GM18867 (cell line): Measurements from ENCODE around the gene PCID2.

ENCODE experiments used
- ATAC-seq: cut with Tn5 transposase; IDR thresholded peaks from one replicate; pipeline ENCODE4 v1.9.1; 2021; ENCODE audit warnings: mild to moderate bottlenecking, moderate library complexity; ENCODE audit not compliant: unreplicated experiment

Gene PCID2

GRCh38 chr13:113150550-113151365 lies 57.7 kb downstream of the PCID2 start:
- ATAC-seq, result no peak

- no peak for ATAC-seq
Observed at GRCh38 chr13:113149711-113150549, 58.5 kb downstream of the PCID2 start.

GRCh38 chr13:113148940-113149503 lies 59.4 kb downstream of the PCID2 start:
- ATAC-seq, result no peak

DNA sequence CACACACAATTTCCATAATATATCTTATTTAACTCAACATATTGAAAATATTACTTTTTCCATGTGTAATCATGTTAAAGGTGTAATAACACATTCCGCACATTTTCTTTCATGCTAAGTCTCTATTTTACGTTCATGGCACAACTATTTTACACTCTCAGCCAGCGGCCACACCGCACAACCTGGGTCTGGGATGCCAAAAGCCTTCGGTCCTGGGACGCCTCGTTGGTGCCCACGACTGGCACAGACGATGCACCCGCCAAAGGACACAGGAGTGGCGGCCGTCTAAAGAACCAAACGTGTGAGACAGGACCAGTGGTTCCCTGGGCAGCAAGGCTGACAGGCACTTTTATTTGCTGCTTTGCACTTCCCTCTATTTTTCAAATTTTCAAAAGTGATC lies 60.1 kb downstream of the PCID2 start:
- no peak for ATAC-seq

DNA sequence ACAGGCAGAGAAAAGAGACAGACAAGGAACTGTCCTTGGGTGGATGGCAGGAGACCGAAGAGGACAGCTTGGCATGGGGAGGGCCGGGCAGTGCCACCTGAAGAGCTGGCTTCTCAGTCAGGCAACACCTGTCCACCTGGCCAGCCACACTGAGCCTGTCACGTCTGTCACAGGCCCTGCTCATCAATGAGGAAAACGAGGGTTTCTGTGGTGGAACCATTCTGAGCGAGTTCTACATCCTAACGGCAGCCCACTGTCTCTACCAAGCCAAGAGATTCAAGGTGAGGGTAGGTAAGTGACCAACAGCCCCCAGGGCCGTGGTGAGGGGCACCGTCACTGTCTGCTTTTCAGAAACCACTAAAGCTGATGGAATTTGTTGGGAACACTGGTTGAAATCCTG lies 61.3 kb downstream of the PCID2 start:
- no peak for ATAC-seq

DNA sequence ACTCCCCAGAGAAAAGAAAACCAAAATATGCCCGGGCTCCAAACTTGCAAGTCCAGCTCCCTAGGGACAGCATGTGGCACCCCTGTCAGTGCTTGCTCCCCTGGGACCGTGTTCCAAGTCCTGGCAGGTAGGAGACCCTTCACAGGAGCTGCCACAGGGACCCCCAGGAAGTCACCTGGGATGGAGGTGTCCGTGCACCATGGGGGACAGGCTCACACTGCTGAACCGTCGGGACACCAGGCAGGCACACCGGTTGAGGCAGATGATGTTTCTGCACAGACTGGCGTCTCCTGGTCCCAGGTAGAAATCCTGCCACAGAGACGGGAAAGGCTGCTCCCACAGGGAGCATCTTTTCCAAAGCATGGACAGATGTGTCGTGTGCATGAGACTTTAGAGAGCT lies 61.7 kb downstream of the PCID2 start:
- no peak for ATAC-seq

- ATAC-seq, result no peak
Observed at GRCh38 chr13:113145911-113146598, 62.4 kb downstream of the PCID2 start.

DNA sequence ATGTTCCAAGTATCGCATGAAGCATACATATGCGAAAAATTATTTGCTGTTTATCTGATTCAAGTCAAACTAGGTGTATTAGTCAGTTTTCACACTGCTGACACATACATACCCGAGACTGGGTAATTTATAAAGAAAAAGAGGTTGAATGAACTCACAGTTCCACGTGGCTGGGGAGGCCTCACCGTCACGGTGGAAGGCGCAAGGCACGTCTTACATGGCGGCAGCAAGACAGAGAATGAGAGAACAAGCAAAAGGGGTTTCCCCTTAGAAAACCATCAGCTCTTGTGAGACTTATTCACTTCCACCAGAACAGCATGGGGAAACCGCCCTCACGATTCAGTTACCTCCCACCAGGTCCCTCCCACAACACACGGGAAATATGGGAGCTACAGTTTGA lies 63.0 kb downstream of the PCID2 start:
- no peak for ATAC-seq

DNA sequence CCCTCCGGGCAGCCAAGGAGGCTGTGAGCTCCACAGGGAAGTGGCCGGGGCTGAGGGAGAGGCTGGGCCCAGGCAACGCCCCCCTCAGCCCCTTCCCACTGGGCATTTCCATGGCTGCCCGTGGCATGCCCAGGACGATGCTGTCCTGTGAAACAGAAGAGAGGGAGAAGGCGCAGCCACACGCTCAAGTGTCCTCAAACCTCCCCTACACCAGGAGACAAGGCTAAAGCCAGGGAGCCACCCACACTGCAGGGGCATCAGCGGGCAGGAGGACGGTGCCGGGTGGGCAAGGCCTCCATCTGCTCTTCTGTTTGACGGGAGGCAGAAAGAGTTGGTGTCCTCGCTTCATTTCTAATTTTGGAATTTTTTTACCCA lies 64.2 kb downstream of the PCID2 start:
- ATAC-seq, result no peak

- ATAC-seq, result no peak
Observed at GRCh38 chr13:113143466-113144254, 64.8 kb downstream of the PCID2 start.

- no peak for ATAC-seq
Observed at GRCh38 chr13:113142876-113143275, 65.6 kb downstream of the PCID2 start.

GRCh38 chr13:113141601-113141970 lies 66.9 kb downstream of the PCID2 start:
- no peak for ATAC-seq

GRCh38 chr13:113140677-113141600 lies 67.5 kb downstream of the PCID2 start:
- ATAC-seq, result no peak

DNA sequence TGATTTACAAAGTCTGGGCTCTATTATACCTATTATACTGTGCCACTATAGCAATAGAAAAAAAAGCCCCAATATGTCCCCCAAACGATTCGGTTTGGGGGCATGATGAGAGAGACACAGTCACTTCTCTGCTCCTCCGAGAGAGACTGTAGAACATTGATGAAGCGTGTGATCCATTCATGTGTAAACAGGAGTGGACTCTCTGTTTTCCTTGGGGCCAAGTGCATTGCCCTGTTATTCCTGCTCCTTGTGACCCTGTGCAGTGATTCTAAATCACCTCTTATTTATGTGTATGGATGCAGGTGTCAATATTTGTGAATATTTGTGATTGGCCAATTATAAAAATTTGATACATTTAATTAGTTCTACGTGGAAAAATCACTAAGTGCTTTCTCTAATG lies 68.9 kb downstream of the PCID2 start:
- no peak for ATAC-seq

DNA sequence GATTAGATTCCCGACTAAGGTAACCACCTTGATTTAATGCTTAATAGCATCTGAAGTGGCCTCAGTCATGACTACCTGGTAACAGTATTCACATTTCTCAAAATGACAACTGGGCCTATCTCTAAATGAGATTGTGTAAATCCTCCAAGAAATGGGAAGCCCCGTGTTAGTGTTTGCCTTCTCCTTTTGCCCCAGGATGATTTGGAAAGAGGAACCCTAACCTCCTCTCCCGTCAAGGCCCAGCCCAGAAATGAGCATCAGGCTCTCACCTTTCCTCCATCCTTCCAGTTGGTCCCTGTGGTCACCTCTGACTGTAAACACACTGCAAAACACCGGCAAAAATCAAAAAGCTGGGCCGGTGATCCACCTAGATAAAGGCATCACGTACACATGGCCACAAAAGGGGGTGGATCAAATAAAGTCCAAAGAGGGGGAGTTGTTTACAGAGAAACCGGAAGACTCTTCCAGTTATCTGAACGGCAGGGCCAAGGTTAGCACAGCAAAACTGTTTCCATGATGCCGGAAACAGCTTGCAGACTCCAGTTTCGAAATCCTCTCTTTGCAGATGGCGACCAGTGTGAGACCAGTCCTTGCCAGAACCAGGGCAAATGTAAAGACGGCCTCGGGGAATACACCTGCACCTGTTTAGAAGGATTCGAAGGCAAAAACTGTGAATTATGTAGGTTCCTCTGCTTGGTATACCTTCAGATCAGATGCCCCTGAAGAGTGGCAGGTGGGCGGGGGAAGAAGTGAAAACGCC lies 69.5 kb downstream of the PCID2 start:
- no peak for ATAC-seq

DNA sequence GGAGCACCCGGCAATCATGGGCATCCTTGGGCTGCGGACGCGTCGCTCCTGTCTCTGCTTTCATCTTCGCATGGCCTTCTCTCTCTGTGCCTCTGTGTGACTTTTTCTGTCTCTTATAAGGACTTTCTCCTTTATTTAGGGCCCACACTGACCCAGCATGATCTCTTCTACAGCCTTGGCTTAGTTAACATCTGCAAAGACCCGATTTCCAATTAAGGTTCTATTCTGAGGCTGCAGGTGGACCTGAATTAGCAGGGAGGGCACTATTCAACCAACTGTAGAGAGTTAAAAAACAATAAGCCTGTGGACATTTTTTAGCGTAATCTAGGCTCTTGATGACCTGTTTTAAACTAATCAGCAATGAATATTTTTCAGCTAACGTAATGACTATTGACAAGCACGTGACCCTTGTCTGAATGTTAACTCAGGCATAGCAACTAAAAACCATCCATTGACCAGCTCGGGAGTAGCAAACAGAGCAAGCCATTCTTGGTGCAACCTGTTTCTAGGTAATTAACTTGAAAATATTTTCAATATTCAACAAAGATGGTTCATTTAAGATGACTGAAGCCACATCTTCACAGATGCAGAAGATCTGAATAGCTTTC lies 70.7 kb downstream of the PCID2 start:
- ATAC-seq, result no peak

- no peak for ATAC-seq
Observed at GRCh38 chr13:113135281-113135760, 73.1 kb downstream of the PCID2 start.
